Cardiac septum (tissue), 1 donor: ENCODE results near the gene IRAK4. TPM values are rescaled to one million over a fixed set of nuclear protein-coding genes. Genes with fewer than 3 reads are reported as not detected.

Experiments used
- DNase-seq: peaks from one replicate; pipeline ENCODE4 v3.0.0-alpha.2; 2020; ENCODE audit warnings: low spot score
- intact Hi-C: fragments of 100-400 bp; cut with DNase I; formaldehyde crosslinking; loops from one replicate; pipeline ENCODE4 v1.14.0; 2022
- total RNA-seq: library from RNA; stranded (reverse); fragmentation: NEBNext Ultra II Directional; extraction: Animal tissue kit (Norgen Biotek cat#: 25700); gene quantifications from one replicate; pipeline ENCODE4 v1.2.1, GENCODE V29; 2021
- donor health status: DM: no; HTN: no; CAD: no.

IRAK4 gene
- total RNA-seq, 1 donor from 2014 or later: 7.8 TPM

DNA sequence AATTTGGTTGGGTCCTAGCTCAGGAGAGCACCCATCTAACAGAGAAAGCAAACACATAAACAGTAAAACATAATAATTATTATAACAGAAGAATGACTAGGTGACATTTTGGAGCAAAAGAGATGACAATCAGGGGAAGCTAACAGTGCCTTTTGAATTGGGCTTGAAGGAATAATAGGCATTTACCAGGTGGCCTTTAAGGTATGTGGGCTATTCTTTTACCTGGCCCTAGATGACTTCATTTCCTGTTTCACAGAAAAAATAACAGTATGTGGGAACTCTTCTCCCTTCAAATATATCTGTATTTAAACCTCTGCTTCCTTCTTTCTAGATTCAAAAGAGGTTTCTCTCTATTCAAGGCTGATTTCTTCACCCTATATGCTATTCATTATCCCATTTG, 3.8 kb downstream of the IRAK4 start:
- no peak for DNase-seq
- intact Hi-C loops: no loop called here

DNA sequence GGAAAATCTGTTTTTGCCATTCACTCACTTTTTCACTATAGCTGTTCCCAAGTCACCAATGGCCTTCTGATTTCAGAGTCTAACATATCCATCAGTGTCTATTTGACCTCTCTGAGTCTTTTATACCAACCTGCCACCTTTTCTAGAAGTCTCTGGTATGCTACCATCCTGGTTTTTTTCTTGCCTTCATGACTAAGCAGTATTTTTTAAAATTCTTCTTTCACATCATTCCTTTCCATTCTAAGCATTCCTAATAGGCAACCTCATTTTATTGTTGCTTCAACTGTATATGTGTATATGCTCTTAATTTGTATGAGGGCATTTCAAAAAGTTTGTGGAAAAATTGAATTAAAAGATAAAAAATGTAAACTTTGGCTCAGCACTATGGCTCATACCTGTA, 5.0 kb downstream of the IRAK4 start:
- intact Hi-C loops: no loop called here
- DNase-seq: no peak

DNA sequence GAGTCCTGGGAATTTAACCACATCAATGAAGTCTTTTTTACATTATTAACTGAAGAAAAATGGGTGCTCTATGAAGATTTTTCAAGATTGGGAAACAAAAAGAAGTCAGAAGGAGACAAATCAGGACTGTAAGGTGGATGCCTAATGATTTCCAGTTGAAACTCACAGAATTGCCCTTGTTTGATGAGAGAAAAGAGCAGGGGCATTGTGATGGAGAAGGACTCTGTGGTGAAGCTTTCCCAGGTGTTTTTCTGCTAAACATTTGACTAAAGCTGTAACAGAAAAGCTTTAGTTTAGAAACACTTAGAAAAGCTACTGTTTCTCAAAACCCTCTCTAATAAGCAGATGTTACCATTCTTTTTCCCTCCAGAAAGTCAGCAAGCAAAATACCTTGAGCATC, 5.8 kb downstream of the IRAK4 start:
- DNase-seq: no peak

DNA sequence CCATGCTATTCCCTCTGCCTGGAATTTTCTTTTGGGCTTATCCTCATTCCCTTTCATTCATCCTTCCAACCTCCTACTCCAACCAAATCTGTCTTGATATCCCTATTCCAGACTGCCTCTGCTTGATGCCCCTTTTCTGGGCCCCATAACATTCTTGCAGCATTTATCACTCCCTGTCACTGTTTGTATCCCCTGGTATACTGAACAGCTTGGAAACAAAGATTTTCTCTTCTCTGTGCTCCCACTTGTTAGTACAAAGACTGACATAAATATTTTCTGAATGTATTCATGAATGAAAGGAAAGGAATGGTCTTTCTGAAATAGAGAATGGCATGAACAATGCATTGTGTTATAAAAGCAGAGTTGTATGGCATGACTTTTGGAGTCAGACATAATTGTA, 7.5 kb downstream of the IRAK4 start:
- intact Hi-C loops: no loop called here
- DNase-seq: no peak

More for the DNA sequence above, 5.8 kb downstream of the IRAK4 start:
- intact Hi-C loops: no loop called here

DNA sequence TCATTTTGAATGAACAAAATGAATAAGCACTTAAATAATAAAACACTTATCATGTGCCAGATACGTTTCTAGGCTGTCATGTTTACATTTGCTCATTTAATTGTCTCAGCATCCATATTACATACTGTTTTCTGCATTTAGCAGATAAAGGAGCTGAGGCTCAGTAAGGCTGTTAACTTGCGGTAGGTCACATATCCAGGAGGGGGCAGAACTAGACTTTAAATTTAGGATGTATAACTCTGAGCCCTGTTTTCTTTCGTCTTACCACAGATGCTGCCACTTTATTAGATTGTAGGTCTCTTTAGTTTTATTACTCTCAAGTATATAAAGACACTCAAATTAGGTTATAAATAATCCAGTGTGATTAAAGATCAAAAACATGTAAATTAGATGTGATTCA, 17.7 kb downstream of the IRAK4 start:
- intact Hi-C loops: loop anchor here (10.0 kb wide), 1 partner anchor 108 kb away; no protein-coding TSS in a partner anchor
- DNase-seq: no peak

DNA sequence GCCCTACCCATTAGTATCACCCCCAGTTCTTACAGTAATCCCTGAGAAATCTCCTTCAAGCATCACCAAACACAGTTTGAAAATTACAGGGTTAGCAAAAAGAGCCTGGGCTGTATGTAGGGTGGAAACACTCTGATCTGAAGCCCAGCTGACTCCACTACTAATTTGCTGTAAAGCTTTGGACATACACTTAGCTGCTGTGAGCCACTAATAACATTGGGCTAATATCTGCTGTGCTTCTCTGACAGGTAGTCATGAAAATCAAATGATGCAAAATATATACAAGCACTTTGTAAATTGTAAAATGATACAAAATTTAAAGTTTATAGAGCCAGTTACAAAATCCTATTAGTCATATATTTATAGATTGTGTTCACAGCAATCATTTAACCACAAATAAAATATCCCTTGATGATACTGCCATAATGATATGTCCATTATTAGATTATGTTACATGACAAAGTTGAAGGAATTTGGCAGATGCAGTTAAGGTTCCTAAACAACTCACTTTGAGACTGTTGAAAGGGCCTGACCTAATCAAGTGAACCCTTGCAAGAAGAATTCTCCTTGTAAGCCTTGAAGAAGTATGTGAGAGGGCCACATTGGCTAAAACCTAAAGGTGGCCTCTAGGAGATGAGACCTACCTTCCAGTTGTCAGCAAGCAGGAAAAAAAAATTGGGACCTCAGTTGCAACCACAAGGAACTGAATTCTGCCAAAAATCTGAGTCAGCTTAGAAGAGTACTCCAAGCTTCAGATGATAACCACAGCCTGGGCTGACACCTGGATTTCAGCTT, 28.3 kb downstream of the IRAK4 start:
- no peak for DNase-seq
- intact Hi-C loops: no loop called here

DNA sequence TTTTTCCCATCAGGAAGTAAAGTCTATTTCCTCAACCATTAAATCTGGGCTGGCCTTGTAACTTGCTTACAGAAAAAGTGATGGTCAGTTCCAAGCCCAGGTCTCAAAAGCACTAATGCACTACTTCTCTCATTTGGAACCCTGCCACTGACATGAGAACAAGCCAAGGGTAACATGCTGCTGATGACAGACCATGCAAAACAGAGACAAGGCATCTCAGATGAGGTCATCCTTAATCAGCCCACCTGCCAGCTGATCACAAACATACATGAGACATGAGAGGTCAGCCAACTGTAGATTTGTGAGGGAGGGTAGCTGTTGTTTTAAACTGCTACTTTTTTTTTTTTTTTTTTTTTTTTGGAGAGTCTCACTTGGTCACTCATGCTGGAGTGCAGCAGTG, 31.2 kb downstream of the IRAK4 start:
- no peak for DNase-seq
- intact Hi-C loops: no loop called here

DNA sequence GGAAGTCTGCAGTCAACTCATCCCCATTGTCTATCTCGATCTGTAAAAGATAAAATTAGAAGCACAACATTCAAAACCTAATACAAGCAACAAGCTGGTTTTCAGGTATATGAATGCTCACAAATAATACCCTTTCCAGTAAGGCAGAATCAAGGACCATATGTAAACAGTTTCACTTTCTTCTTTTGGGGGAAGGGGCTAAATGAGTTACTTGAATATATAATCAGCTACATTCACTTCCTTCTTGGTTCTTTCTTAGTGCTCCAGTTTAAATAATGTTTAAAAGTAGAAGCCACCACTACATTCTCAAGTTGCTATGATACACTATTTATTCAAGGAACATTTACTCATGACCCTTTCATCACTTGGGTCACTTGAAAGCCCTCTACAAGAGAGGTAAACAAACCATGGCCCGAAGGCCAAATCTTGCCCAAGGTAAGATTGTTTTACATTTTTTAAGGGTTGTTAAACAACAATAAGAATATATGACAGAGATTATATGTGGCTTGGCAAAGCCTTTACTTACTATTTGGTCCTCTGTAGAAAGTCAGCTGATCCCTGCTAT, 37.0 kb downstream of the IRAK4 start:
- intact Hi-C loops: no loop called here
- no peak for DNase-seq

DNA sequence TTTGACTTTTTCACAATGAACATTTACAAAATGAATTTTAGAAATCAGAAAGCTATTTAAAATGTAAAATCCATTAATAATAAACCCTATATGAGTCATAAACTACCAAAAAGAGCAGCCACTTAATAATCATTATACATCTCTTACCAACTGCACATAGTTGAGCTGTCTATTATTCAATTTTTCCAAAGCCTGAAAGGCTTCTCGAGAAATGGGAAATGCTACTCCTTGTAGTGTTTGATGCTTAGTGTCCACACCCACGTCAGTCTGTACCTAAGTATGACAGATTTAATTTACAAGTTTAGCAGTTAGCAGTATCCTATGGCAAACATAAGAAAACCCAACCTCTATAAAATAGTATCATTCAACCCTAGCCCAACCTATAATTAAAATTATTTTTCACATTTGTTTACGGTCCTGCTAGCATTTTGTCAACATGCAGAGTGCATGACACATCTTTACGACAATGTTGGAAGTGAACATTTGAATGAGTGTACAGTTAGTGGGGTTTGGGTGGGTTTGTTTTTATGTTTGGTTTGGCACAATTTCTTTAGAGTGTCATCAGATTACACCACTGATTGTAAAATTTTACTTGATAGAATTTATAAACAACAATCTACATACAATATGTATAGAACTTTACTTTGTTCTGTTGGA, 38.9 kb downstream of the IRAK4 start:
- intact Hi-C loops: no loop called here
- DNase-seq: no peak

DNA sequence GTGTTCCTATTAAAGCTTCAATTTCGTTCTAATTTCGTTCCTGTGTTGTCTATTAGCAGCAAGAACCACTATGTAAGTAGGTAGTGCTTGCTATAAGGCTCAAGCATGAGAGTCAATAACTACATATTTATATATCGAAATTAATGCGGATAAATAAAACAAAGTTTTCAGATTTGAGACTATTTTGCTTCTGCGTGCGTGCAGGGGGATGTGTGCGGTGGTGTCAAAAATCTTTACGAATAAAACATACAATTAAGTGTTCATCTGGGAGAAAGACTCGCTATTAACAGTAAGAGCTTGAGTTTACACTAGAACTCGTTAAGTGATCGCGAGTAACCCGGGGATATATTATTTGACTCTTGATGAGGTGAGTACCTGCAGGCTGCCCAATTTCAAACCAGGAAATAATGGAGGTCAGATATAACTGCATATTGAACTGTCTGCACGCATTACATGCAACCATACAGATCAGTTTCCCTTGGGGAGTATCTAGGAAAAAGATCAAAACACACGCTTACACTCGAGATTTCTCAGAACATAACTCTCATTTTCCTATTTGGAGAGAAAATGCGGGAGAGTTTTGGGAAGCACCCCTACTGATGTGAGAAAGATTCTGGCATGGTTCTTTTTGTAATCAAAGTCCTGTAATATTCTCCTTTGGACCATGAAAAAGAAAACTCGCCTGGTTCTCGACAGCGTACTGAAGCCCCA, 46.6 kb downstream of the IRAK4 start:
- intact Hi-C loops: no loop called here
- DNase-seq: no peak

DNA sequence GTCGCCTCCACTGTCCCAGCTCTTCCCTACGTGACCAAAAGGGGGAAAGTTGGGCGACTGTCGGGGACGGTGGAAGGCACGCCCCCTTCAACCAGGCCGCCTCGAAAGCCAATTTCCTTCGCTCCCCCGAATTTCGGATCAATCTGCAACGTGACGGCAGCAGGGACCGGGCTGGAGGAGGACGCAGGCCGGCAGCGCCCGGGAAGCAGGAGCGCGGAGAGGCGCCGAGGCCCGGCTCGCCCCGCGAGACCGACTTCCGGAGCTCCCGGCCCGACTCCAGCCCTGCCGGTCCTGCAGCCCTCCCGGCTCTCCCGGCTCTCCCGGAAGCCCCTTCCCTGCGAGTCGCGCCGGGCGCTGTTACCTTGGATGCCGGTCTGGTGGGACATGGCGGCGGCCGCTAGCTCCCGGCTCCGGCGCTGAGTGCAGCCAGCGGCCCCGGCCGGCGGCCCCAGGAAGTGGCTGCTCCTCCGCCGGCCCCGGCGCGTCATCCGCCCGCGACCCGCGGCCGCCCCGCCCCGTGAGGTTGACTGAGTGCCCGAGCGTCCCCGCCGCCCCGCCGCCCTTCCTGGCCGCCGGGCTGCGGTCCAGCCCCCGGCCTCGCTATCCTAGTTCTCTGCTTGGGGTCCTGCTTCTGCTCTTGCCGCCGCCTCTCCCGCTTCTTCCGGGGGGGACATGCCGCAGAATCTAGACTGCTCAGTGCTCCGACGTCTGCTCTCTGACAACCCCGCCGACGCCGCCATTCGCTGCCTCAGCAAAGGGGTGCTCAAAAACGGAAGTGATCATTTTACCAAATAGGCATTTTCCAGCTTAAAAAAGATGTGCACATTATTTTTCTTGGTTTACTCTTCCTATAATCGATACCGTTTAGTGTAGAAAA, 47.3 kb downstream of the IRAK4 start, which contains the start of gene TWF1:
Gene TWF1 (minus strand): TSS at position 458 of the 877 bp plus-strand sequence. CDS start 72 bp downstream, at position 386.
- peak; percentile 95 for DNase-seq
- intact Hi-C loops: loop anchor here (1.0 to 2.0 kb wide), 2 partner anchors 30 to 47 kb away; partner anchors contain the start of genes IRAK4, PUS7L and TMEM117

DNA sequence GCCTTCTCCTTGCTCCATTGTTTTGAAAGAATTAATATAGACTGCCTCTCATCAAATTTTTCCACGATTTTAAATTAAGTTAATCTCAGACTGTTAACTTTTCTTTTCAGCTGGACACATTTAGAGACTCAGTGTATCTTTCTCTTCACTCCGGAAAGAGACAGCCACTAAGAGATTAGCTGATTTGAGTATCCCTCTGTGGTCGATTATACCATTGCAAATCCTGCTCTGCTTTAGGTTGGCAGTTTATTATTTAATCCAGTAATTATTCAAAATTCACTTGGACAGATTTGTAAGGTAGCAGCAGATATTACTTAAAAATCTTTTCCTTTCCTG, 48.0 kb downstream of the IRAK4 start:
- intact Hi-C loops: loop anchor here (1.0 to 2.0 kb wide), 2 partner anchors 30 to 48 kb away; partner anchors contain the start of genes IRAK4, PUS7L and TMEM117
- no peak for DNase-seq

DNA sequence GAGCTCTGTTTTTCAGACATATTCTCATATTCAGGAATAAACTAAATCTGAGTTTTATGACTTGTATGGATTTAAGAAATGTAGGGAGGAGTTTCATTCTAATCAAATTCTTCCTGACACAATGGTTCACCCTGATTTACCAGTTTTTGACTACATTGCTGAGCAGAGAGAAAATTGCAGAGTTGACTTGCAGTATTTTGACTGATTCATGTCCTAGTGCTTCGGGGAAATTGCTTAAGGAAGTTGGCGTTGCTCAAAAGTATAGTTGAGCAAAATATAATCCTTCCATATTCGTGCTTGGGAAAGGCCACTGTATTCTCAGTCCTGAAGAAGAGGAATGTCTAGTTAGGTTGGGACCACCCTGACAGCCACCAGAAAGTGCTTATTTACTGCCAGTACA, 48.6 kb downstream of the IRAK4 start:
- no peak for DNase-seq
- intact Hi-C loops: loop anchor here (2.0 kb wide), 1 partner anchor 49 kb away; the partner anchor contains the start of genes IRAK4 and PUS7L

DNA sequence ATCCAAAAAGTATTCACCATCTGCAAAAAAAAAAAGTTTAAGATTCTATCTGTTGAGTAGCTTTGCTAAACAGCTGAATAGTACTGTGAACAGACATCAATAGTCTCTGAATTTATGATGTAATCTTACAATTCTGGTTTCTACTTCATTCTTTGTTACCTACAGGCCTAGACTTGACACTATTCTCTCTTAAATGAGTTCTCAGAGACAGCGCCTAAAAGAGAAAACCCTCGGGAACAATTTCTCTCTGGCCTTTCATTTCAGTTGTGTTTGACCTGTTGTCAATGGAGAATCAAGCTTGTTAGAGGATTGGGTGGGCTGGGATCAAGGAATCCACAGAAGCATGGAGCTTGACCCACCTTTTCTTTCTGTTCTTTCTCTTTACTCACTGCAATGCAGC, 53.3 kb downstream of the IRAK4 start:
- DNase-seq: no peak
- intact Hi-C loops: no loop called here

DNA sequence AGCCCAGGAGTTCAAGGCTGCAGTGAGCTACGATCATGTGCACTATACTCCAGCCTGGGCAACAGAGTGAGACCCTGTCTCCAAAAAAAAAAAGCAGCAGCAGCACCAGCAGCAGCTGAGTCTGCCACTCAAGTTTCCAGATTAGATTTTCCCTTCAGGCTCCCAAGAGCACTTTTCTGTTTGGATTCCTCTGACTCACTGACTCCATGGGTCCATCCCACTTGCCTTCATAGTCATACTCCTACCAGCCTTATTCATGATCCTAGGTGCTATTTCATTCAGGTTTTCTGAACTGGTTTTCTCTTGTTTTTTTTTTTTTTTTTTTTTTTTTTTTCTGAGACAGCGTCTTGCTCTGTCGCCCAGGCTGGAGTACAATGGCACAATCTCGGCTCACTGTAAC, 54.2 kb downstream of the IRAK4 start:
- intact Hi-C loops: no loop called here
- no peak for DNase-seq

DNA sequence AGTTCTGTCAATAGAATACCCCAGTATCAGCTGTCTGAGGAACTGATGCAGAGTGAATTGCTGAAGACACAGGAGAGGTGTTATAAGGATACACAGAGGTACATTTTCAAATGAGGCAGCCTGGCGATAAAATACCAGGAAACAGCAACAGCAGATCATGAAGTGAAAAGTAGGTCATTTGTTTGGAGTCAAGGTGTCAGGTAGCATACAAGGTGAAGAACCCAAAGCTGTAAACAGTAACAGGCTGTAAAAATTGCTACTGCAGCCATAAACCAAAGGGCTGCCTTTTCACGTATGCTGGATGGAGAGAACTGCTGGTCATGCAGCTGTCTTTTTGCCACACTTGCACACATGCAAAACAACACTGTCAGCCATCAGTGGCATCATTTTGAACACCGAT, 56.7 kb downstream of the IRAK4 start:
- intact Hi-C loops: no loop called here
- DNase-seq: no peak

DNA sequence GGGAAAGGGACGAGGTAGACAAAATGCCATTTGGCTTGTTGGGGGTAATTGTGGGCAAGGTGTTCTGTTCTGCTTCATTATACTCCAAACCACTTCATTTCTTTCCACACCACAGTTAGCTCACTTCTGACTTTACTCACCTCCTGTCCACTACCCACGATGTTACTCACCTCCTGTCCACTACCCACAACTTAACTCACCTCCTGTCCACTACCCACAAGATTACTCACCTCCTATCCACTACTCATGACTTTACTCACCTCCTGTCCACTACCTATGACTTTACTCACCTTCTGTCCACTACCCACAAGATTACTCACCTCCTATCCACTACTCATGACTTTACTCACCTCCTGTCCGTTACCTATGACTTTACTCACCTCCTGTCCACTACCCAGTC, 57.4 kb downstream of the IRAK4 start:
- intact Hi-C loops: no loop called here

DNA sequence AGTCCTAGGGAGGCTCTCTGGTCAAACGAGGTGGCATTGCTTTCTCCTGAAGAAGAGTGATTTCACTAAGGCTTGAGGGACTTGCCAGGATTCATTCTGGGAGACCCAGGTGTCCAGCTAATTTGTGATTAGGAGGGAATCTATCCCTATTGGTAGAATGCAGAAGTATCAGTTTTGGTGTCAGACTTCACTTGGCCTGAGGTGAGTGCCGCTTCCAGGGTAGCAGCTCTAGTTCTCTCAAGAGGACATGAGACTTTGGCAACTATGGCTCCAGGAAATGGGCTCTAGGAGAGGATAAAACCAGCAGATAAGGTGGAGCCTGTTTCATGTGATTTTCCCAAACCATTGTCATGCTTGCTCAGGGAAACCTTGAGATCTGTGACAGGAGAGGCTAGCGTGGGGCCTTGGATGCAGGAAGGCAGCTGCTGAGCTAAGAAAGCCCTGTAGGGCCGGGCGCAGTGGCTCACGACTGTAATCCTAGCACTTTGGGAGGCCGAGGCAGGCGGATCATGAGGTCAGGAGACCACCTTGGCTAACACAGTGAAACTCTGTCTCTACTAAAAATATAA, 65.5 kb downstream of the IRAK4 start:
- intact Hi-C loops: no loop called here
- no peak for DNase-seq

More for the DNA sequence above, 57.4 kb downstream of the IRAK4 start:
- DNase-seq: no peak

DNA sequence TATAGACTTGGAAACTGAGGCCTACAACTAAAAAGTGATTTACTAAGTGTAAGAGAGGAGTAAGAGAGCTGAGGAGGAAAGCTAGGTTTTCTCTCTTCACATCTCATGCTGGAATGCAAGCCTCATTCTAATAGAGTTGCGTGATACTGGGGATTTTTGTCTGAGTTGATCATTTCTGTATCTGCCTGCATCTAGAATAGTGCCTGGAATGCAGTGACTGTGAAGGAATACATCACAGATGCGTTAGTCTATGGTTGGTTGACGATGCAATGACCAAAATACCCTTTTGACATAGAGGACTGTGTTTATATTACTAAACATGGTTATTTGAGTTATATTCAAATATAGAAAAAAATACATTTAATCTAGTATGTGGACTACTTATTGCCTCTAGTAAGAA, 67.9 kb downstream of the IRAK4 start:
- intact Hi-C loops: no loop called here
- no peak for DNase-seq
